MCF 10A (cell line): Measurements from ENCODE around the gene ARHGAP18. TPM values are rescaled to one million over a fixed set of nuclear protein-coding genes. Genes with fewer than 3 reads are reported as not detected.

Experiments used
- BruUV-seq: library from RNA; stranded (reverse); fragments of 400-500 nt; replicated peaks from 2 replicates; lab custom pipeline; 2021; lab: Mats Ljungman, UMichigan
- CTCF ChIA-PET: fragments of 300-600 bp; sonication (Branson Sonifier 250); formaldehyde crosslinking; extraction: SDS; loops from one replicate; lab custom pipeline; 2021; ENCODE audit warnings: antibody characterized with exemption, inconsistent platforms; lab: Yijun Ruan, JAX
- POLR2A ChIA-PET: fragments of 300-600, 350-650 bp; sonication (Branson Sonifier 250); formaldehyde crosslinking; extraction: SDS; loops from one replicate; lab custom pipeline; 2020; ENCODE audit warnings: antibody characterized with exemption, inconsistent platforms; lab: Yijun Ruan, JAX
- DNase-seq: peaks from one replicate; pipeline ENCODE4 v3.0.0-alpha.2; 2018; ENCODE audit not compliant: unreplicated experiment
- H3K27ac Mint-ChIP-seq: one replicate; pipeline ENCODE4 v1.8.0; 2022; ENCODE audit warnings: mild to moderate bottlenecking, low read depth, mixed read lengths; ENCODE audit not compliant: unreplicated experiment
- H3K27me3 Mint-ChIP-seq: one replicate; pipeline ENCODE4 v1.8.0; 2022; ENCODE audit warnings: mixed read lengths; ENCODE audit not compliant: insufficient read depth, unreplicated experiment
- H3K36me3 Mint-ChIP-seq: one replicate; pipeline ENCODE4 v1.8.0; 2022; ENCODE audit warnings: mild to moderate bottlenecking, moderate library complexity, mixed read lengths; ENCODE audit not compliant: insufficient read depth, unreplicated experiment
- H3K4me1 Mint-ChIP-seq: one replicate; pipeline ENCODE4 v1.8.0; 2022; ENCODE audit warnings: mixed read lengths; ENCODE audit not compliant: insufficient read depth, unreplicated experiment
- H3K4me3 Mint-ChIP-seq: one replicate; pipeline ENCODE4 v1.8.0; 2022; ENCODE audit warnings: mild to moderate bottlenecking, moderate library complexity, mixed read lengths; ENCODE audit not compliant: unreplicated experiment
- H3K9me3 Mint-ChIP-seq: one replicate; pipeline ENCODE4 v1.8.0; 2022; ENCODE audit warnings: mixed read lengths; ENCODE audit not compliant: unreplicated experiment
- CTCF ChIP-seq: fragments of 200-600 bp; IDR thresholded peaks from one replicate; pipeline ENCODE4 v1.8.0; 2022; ENCODE audit warnings: antibody characterized with exemption, mild to moderate bottlenecking; ENCODE audit not compliant: unreplicated experiment
- intact Hi-C: fragments of 100-400 bp; cut with micrococcal nuclease; formaldehyde crosslinking; loops from 2 replicates; pipeline ENCODE4 v1.14.1; 2022
- total RNA-seq: library from RNA; stranded (reverse); gene quantifications from 2 replicates; pipeline ENCODE4 v1.2.3, GENCODE V29; 2022

ARHGAP18 gene
- total RNA-seq, 1 experiment from 2014 or later, result 22.9 TPM

- no peak overlapping the region for H3K4me3 Mint-ChIP-seq
- no peak for DNase-seq
- H3K27me3 Mint-ChIP-seq, result no peaks in the 10 kb centered on the region
- TF ChIP-seq CTCF, result no peak
- H3K36me3 Mint-ChIP-seq, result no peaks in the 10 kb centered on the region
- H3K27ac Mint-ChIP-seq, result no peak overlapping the region
- H3K9me3 Mint-ChIP-seq, result no peaks in the 10 kb centered on the region
- CTCF ChIA-PET, result interaction anchor here (0.8 to 1.6 kb wide), 6 partner anchors 12 to 72 kb away, joined by 3 to 6 read pairs (median 4); no protein-coding TSS in a partner anchor
- no TSS peak for BruUV-seq
- H3K4me1 Mint-ChIP-seq, result peaks cover 51% of the 10 kb centered on the region
- intact Hi-C loops, result loop anchor here (10.0 kb wide), 1 partner anchor 181 kb away; no protein-coding TSS in a partner anchor
- POLR2A ChIA-PET, result interaction anchor here (0.6 to 4.3 kb wide), 5 partner anchors 7 to 34 kb away, joined by 3 to 35 read pairs (median 7); partner anchors contain the start of gene ARHGAP18
Measured at GRCh38 chr6:129675669-129676472, 34.1 kb downstream of the ARHGAP18 start.

DNA sequence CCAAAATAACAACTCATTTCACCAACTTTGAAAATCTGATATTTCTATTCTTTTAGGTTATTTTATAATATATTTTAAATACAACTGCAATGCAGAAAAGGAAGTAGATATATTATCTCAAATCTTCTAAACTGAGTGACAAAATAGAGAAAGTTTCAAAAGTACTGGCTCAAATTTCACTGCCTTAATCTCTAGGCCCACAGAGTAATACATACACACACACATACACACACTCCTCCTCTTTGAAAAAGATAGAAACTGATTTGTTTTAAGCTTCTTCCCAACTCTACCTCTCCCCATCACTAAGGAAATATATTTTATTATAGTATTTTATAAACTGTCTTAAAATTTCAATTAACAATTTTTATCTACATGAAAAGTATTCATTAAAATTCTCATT, 36.2 kb downstream of the ARHGAP18 start:
- no peaks in the 10 kb centered on the region for H3K9me3 Mint-ChIP-seq
- ChIA-PET CTCF (interaction anchor here (1.1 kb wide), 1 partner anchor 20 kb away, joined by 3 read pairs; no protein-coding TSS in a partner anchor), POLR2A (interaction anchor here (0.6 to 4.3 kb wide), 8 partner anchors 9 to 1131 kb away, joined by 3 to 35 read pairs (median 4); partner anchors contain the start of gene ARHGAP18)
- no peak overlapping the region for H3K4me3 Mint-ChIP-seq
- H3K36me3 Mint-ChIP-seq, result no peaks in the 10 kb centered on the region
- no peak for TF ChIP-seq CTCF
- BruUV-seq, result no TSS peak
- intact Hi-C loops, result loop anchor here (1.0 to 10.0 kb wide), 2 partner anchors 36 to 179 kb away; no protein-coding TSS in a partner anchor
- H3K27me3 Mint-ChIP-seq, result no peaks in the 10 kb centered on the region
- H3K27ac Mint-ChIP-seq, result peak overlapping the region; percentile 90
- peaks cover 41% of the 10 kb centered on the region for H3K4me1 Mint-ChIP-seq
- no peak for DNase-seq

DNA sequence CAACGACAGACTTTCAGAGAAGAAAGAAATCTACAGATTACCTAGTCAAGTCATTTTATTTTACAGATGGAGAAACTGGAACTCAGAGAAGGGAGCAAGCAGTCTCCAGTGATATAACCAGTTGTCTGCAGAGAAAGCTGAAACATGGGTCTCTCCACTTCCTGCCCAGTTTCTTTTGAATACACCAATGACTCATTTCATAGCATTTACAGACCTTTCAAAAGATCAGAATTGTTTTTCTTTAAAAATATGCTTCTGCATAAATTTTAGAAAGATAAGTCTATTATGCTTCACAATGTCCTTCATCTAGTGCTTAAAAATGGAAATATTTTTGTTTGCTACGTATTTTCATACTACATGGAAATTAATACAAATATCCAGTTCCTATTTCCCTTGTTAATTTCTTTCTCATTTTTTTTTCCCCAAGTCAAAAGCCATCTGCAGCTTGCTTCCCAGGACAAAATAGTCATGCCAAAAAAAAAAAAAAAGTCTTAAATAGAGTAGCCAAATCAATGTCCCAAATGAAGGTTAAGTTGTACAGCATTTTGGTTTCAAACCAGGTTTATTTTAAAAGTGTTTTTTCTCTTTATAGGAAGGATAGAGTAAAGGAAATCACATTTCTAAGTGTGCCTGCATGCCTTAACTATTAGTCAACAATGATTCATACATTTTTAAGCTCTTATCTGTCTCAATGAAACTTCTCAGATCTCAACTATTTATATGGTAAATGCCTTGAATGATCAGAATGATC, 36.9 kb downstream of the ARHGAP18 start:
- peaks cover 45% of the 10 kb centered on the region for H3K4me1 Mint-ChIP-seq
- BruUV-seq, result no TSS peak
- no peaks in the 10 kb centered on the region for H3K9me3 Mint-ChIP-seq
- ChIA-PET CTCF (interaction anchor here (0.5 to 1.1 kb wide), 3 partner anchors 19 to 396 kb away, joined by 3 read pairs; no protein-coding TSS in a partner anchor), POLR2A (interaction anchor here (0.6 to 4.3 kb wide), 12 partner anchors 10 to 1130 kb away, joined by 3 to 35 read pairs (median 3); partner anchors contain the start of gene ARHGAP18)
- H3K27ac Mint-ChIP-seq, result peak overlapping the region; percentile 90
- peak; percentile 63 for DNase-seq
- peak overlapping the region; percentile 14 for H3K4me3 Mint-ChIP-seq
- no peaks in the 10 kb centered on the region for H3K36me3 Mint-ChIP-seq
- intact Hi-C loops, result loop anchor here (1.0 to 10.0 kb wide), 2 partner anchors 36 to 178 kb away; no protein-coding TSS in a partner anchor
- H3K27me3 Mint-ChIP-seq, result no peaks in the 10 kb centered on the region
- no peak for TF ChIP-seq CTCF
